Fibroblast of peridontal ligament (primary cell): ENCODE measurements around the gene BCL2L1.
A peak's percentile ranks its signal among the peaks of the same experiment; 100 is the strongest.

Experiments used
- DNase-seq: peaks from one replicate; pipeline ENCODE4 v3.0.0-alpha.2; 2010; ENCODE audit errors: extremely low read depth

Gene BCL2L1

DNA sequence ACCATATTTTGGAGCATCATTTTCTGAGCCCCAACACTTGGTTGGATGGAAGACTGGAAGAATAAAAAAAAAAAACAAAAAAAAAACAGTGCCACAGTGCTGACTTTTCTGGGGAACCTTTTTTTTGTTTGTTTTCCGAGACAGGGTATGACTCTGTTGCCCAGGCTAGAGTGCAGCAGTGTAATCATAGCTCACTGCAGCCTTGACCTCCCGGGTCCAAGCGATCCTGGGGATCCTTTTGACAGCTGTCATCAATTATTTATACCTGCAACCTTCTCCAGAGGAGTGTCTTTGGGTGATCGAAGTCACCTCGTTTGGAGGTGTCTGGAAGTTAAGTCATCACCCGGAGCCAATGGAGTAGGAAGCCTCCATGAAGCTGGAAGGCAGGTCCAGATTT lies 8.7 kb upstream of the BCL2L1 start:
- DNase-seq, result no peak

- peak; percentile 97 for DNase-seq
Observed at GRCh38 chr20:31723319-31724078, 831 bp upstream of the BCL2L1 start.

- DNase-seq, result peak; percentile 42
Observed at GRCh38 chr20:31723069-31723318, 326 bp upstream of the BCL2L1 start.

GRCh38 chr20:31721408-31722256 lies 1.0 kb downstream of the BCL2L1 start:
- no peak for DNase-seq

DNA sequence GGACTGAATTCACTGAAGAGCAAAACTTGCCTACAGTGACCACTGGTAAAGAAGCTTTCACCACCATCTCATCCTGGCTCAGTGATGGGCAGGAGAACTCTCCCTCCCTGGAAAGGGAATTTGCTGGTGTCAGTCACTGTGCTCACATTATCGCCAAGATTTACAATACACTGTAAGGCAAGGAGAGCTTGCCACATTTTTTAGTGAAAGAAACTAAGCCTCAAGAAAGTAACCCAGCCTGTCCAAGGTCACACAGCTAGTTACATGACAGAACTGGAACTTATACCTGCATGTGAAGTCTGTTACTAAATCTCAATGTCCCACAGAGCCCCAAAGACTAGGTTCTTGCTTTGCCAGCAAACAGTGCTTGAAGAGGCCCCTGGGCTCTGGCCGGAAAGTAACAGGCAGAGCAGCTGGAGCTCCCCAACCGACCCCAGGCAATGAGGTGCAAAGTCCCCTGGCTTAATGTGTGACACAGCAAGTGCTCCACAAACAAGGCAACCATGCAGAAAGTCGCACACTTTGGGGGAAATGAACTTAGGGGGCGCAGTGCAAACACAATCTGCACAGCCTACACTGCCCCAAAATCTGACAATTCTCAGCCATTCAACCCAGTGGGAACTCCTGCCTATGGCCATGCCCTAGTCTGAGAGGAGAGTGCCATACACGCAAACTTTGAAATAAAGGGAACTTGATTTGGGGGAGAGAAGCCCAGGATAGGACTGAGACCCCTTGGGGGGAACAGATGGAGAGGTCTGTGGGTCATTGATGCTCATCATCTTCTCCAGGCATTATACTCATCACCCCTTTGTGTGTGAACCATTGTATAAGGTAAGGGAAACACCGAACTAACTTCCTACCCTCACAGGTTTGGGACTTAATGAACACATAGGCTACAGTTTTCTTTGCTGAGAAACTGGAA lies 1.9 kb downstream of the BCL2L1 start:
- DNase-seq, result no peak

- no peak for DNase-seq
Observed at GRCh38 chr20:31719644-31720485, 2.8 kb downstream of the BCL2L1 start.

GRCh38 chr20:31718952-31719643 lies 3.6 kb downstream of the BCL2L1 start:
- no peak for DNase-seq

GRCh38 chr20:31717478-31718201 lies 5.0 kb downstream of the BCL2L1 start:
- DNase-seq, result no peak

GRCh38 chr20:31716818-31717477 lies 5.7 kb downstream of the BCL2L1 start:
- DNase-seq, result no peak

- DNase-seq, result no peak
Observed at GRCh38 chr20:31716351-31716750, 6.3 kb downstream of the BCL2L1 start.

- DNase-seq, result no peak
Observed at GRCh38 chr20:31715766-31716165, 6.9 kb downstream of the BCL2L1 start.

DNA sequence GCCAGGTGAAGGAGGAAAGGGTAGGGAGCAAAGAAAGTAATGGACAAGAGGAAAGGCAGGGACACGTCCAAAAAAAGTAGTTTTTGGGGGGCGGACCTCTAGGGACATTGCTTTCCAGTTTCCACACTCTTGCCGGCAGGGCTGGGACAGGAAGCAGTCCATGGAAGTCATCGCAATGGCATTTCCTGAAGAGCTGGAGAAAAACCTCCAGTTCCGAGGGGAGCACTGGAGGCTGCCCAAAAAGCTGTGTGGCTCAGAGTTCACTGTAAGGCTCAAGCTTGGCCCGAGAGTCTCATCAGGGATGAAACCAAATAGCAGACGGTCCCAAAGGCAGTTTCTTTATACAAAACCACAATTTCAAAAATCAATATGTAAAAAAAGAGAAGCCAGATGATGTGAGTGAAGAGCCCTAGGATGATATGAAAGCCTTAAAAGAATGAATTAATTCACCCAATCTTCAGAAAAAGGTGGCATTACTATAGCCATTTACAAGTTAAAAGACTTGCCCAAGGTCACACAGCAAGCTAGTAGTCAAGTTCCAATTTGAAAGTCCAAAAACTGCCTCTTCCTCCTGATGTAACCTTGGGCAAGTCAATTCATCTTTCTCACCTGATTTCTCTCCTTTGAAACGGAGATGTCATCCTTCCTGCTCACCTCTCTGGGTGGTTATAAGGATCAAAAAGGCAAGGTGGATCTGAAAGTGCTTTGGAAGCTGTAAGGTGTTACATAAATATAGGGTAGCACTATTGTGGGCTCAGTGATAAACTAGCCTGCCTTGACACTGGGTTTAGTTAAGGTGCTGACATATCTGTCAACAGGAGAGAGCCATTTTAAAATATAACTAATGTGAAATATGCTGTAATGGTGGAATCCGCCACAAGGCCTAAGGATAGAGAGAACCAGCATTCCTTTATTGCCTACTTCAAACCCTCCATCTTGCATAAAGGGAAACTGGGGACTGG lies 9.1 kb downstream of the BCL2L1 start:
- DNase-seq, result peak; percentile 92

DNA sequence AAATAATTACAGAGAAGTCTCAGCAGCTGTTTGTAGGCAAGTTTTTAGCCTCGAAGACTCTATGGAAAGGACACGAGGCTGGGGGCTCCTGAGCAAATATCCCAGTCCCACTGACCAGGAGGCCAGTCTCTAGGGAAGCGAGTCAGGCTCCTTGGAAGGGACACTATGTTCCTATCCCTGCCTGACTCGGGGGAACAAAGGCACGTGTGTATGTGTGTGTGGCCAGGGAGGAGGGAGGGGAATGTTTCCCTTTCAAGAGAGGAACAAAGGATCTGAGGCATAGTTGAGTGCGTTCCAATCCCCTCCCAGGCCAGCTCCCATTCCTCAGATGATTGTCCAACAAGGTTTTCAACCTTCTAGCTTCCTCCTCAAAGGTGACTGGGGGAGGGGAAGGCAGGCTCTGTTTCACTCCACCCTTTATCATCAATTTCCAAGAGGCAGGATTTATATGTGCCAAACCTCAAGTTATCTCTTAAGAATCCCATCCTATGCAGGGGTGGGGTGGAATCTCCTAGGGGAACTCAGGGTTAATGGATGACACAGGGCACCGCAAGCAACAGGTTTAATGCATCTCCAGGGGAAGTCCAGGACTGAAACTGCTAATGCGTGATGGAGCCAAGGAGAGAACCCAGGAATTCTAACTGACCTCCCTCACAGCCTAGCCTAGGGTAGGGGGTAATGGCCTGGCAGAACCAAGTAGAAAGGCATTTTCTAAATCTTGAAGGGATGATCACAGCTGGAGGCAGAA lies 9.9 kb downstream of the BCL2L1 start:
- peak; percentile 50 for DNase-seq

DNA sequence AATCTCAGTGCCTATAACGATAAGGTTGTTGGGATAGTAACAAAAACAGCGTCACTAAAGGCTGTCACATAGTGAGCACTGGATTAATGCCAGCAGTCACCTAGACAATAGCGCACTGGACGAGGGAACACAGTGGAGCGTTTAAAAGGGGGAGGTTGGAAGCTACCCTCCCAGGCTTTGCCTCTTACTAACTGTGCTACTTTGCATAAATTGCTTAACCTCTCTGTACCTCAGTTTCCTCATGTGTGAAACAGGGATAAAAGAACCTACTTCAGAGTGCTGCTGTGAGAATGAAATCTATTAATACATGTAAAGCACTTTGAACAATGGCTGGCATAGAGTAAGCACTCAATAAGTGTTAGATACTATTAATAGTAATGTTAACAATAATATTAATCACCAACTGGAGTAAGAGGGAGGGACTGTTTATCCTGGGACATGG lies 10.5 kb downstream of the BCL2L1 start:
- DNase-seq, result no peak

DNA sequence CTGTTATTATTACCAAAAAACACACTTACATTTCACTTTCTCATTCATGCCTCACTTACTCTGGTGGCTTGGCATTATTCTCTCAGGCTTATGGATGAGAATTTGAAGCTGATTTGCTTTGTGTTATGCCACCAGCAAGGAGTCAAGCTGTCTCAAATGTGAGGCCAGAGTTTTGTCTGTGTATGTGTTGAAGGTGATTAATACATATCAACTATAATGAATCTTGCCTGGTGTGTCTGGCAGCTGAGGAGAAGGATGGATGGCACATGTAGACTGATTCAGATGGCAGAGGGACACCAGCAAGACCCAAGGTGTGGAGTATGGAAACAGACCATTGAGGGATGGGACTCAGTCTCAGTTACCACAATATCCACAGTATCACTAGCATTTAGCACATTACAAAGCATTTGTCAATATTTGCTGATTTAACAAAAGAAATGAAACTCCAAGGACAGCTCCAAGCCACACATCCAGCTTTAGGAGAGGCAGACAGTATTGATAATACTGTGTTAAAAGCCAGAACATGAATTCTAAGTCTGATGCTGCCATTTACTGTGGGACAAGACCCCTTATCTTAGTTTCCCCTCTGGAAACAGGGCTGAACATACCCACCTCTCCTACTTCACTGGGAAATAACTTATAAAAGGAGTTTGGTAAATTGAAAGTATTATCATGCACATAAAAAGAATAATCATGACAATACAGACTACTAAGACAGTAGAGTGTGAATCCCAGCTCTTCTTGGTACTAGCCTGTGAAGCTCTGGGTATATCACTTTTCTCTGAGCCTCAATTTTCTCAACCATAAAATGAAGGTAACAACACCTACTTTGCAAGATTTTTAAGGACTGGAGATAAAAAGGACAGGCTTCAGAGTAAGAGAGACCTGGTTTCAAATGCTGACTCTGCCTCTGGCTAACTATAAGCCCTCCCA lies 11.2 kb downstream of the BCL2L1 start:
- no peak for DNase-seq

DNA sequence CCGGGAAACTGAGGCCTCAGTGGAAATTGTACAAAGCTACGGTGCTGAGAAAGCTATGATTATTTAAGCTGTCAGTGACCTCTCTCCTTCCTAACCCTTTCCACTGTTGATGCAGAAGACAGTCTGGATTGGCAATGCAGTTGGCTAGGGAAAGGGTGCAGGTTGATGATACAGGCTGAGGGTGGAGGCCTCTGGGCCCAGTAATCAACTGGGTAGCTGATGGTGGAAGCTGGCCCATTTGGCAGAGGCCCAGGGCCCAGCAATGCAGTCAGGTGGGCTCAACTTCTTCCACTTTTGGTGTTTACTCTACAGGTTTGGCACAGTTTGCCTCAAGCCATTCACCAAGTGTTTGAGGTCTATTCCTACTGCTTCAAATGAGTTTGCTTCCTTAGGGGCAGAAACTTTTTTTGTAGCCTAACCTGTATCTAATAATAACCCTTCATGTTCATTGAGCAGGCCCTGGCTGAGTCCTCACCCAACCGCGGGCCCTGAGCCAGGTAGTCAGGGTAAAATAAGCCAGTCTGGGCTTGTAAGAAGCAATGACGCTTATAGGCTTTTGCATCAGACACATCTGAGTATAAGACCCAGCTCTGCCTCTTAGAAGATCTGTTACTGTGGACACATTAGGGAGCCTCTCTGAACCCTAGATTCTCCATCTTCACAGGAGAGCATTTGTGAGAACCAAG lies 12.1 kb downstream of the BCL2L1 start:
- no peak for DNase-seq
